SK-N-DZ (cell line): Measurements from ENCODE around the gene SPIB.
"Not testable (repeated sequence)": the region's sequence is repeated elsewhere in the genome, so short reads cannot be mapped to it uniquely, and the experiment has no call there.

Experiments used
- DNase-seq: peaks from one replicate; pipeline ENCODE4 v3.0.0-alpha.2; 2015; ENCODE audit warnings: low spot score

The SPIB gene

GRCh38 chr19:50437862-50438449, 19.2 kb downstream of the SPIB start:
- DNase-seq: no peak

GRCh38 chr19:50439130-50439529, 20.4 kb downstream of the SPIB start:
- not testable (repeated sequence) for DNase-seq

- no peak for DNase-seq
These were observed 25.3 kb downstream of the SPIB start for GRCh38 chr19:50444059-50444458.

- DNase-seq: no peak
These were observed 28.3 kb downstream of the SPIB start for GRCh38 chr19:50447053-50447452.

GRCh38 chr19:50447750-50448149, 29.0 kb downstream of the SPIB start:
- DNase-seq: no peak

GRCh38 chr19:50449236-50449899, 30.6 kb downstream of the SPIB start:
- DNase-seq: no peak

GRCh38 chr19:50450369-50451222, 31.9 kb downstream of the SPIB start:
- no peak for DNase-seq

GRCh38 chr19:50451223-50451534, 32.4 kb downstream of the SPIB start:
- DNase-seq: no peak

- no peak for DNase-seq
These were observed 34.5 kb downstream of the SPIB start for GRCh38 chr19:50453243-50453642.

- DNase-seq: no peak
These were observed 37.3 kb downstream of the SPIB start for GRCh38 chr19:50455992-50456391.

- no peak for DNase-seq
These were observed 38.6 kb downstream of the SPIB start for GRCh38 chr19:50457300-50457699.

GRCh38 chr19:50458396-50459066, 39.8 kb downstream of the SPIB start:
- DNase-seq: no peak

GRCh38 chr19:50459067-50459456, 40.3 kb downstream of the SPIB start:
- DNase-seq: no peak

- DNase-seq: no peak
These were observed 40.9 kb downstream of the SPIB start for GRCh38 chr19:50459638-50460037.

- no peak for DNase-seq
These were observed 41.5 kb downstream of the SPIB start for GRCh38 chr19:50460161-50460765.

- peak; percentile 57 for DNase-seq
These were observed 42.5 kb downstream of the SPIB start for GRCh38 chr19:50461066-50461875.

- DNase-seq: no peak
These were observed 44.2 kb downstream of the SPIB start for GRCh38 chr19:50462970-50463369.

GRCh38 chr19:50464348-50464747, 45.6 kb downstream of the SPIB start:
- no peak for DNase-seq

- no peak for DNase-seq
These were observed 46.3 kb downstream of the SPIB start for GRCh38 chr19:50465000-50465399.

- peak; percentile 48 for DNase-seq
These were observed 47.4 kb downstream of the SPIB start for GRCh38 chr19:50465986-50466705.
